Heart left ventricle (tissue), 13 donors: Measurements from ENCODE around the gene FABP2.

Experiments
- CTCF ChIP-seq, 12 donors: fragments of 200-600 bp; sonication (generic) in 4 of 12; IDR thresholded peaks; one replicate each; pipeline versions ENCODE4 v1.5.0 to v1.8.0; 2018 to 2022; ENCODE audit warnings: antibody characterized with exemption in 12 of 12, mild to moderate bottlenecking in 5 of 12
- POLR2A ChIP-seq, 2 donors: fragments of 450-650 bp; IDR thresholded peaks; one replicate each; pipeline ENCODE4 v1.6.1; 2017; ENCODE audit warnings: antibody characterized with exemption in 2 of 2, mild to moderate bottlenecking in 2 of 2, moderate library complexity in 2 of 2
- donor health status: ischemic (EF 13 %, LVEDD 7.1; RV severe dilation, severe dysfunction).
- donor health status: DM: no; HTN: yes; CAD: no.
- donor health status: DM: no; HTN: no; CAD: no.
- donor health status: ischemic (EF 25% LVEDD 6.9; RV normal size, moderate dysfunction).
- donor health status: ischemic (EF 25% LVEDD 5.7; RV mildly dilated, moderate dysfunction).
- donor health status: ischemic (EF 35%, LVEDD 5.7; RV mildly dilated, moderate dysfunction).
- donor health status: nonischemic (EF 11% LVEDD 7.7; RV severe dilation, severe dysfunction).
- donor health status: DM: yes; HTN: yes; CAD: no.
- donor health status: PGD.
- donor health status: ischemic (EF 29% LVEDD 5.4; RV normal size, mild dysfunction).
- donor health status: nonischemic (EF 23%, LVEDD 6.1; RV moderate dilation, normal function).

- TF ChIP-seq CTCF (IDR thresholded peaks at IDR 0.05) (no peak), POLR2A (IDR thresholded peaks at IDR 0.05) (no peak)
Observed at GRCh38 chr4:119289313-119289712, 32.6 kb downstream of the FABP2 start.
